GM18873 (cell line): Measurements from ENCODE around the gene CD27.
"Not testable (repeated sequence)": the region's sequence is repeated elsewhere in the genome, so short reads cannot be mapped to it uniquely, and the experiment has no call there.

Experiments
- ATAC-seq: cut with Tn5 transposase; IDR thresholded peaks from one replicate; pipeline ENCODE4 v1.9.1; 2021; ENCODE audit warnings: mild to moderate bottlenecking, moderate library complexity, moderate number of reproducible peaks; ENCODE audit not compliant: unreplicated experiment, low FRiP score

CD27 gene

GRCh38 chr12:6444704-6445688 lies at the start of gene CD27:
TSS of gene CD27 (plus strand) at chr12:6444955. CDS start at chr12:6445096, 141 bp downstream.
- ATAC-seq = no peak

DNA sequence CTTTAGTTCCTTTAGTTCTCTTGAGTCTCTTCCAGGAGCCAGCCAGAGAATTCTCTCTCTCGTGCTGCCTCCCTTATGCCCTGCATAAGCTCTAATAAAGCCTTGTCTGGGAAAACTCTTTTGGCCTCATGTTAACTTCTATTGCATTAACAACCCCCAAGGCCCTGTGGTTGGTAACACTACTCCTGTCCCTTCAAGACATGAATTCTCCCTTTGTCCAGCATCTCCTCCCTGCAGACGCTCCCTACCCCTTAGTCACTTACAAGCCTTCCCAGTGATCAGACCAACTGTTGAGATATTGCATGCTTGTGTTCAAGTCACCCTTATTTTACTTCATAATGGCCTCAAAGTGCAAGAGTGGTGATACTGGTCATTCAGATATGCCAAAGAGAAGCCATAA lies 48.7 kb upstream of the CD27 start:
- ATAC-seq = no peak

- no peak for ATAC-seq
These were observed 44.7 kb upstream of the CD27 start for GRCh38 chr12:6399884-6400644.

GRCh38 chr12:6404390-6404789 lies 40.4 kb upstream of the CD27 start:
- no peak for ATAC-seq

DNA sequence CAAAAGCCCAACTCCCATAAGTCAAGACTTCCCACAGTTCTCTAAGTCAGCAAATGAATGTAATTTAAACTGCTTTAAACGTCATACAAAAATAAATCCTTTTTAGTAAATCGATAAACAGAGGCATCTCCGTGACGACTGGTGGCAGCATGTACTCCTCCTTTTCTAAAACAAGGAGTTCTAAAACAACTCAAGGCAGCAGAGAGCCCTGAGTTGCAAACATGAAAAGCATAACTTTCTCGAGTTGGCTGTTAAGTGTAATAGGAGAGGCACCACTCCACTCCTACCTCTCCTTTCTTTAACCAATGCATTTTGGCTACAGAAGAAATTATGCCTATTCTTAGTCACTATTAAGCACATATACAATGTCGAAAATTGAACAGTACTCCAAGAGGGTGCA lies 38.8 kb upstream of the CD27 start:
- ATAC-seq = no peak

- no peak for ATAC-seq
These were observed 37.4 kb upstream of the CD27 start for GRCh38 chr12:6407236-6407954.

DNA sequence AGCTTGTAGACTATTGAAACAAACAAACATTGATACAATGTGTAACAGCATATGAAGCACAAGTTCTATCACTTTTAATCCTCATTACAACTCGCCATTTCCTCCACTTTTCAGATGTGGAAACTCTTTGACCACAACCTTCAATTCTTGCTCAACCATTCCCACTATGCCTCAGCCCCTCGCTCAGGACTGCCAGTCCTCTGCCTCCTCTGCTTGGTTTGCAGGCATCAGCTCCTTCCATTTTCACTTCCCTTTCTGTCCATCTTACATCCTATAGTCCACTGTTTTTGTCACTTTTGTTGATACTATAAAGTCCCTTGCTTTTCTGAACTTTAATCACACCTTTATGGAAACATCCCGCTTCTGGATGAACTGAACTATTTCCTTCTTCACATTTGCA lies 28.2 kb upstream of the CD27 start:
- no peak for ATAC-seq

DNA sequence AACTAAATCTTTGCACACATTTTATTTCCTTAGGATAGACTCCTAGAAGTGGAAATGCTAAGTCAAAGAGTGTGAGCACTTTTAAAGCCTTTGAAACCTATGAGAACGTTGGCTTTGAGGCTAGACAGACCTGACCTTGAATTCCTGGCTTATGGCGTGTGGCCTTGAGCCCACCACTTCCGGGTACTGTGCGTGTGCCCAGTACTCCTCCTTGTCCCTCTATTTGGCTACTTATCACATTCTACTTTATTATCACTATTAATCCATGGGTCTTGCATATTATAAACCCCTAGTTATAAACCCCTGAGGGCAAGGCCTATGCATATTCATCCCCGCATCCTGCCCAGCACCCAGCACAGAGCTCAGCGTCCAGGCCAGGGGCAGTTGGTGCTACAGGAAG lies 26.0 kb upstream of the CD27 start:
- ATAC-seq = no peak

DNA sequence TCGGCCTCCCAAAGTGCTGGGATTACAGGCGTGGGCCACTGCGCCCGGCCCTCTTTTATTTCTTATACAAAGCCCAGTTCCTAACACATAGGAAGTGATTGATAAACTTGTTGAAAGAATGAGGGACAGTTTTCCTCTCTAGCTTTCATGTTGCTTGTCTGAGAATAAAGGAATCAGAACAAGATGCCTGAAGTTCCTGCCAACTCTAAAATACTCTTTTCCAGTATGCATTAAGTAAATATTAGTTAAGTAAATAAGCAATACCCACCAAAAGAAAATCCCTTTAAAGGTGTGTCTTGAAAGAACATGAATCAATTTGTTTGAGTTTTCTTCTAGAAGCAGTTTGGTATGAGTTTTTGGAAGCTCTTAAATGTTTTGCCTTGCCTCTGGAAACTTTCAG lies 24.4 kb upstream of the CD27 start:
- no peak for ATAC-seq

- ATAC-seq = no peak
These were observed 21.3 kb upstream of the CD27 start for GRCh38 chr12:6423267-6424007.

GRCh38 chr12:6424008-6424347 lies 20.8 kb upstream of the CD27 start:
- no peak for ATAC-seq

GRCh38 chr12:6424866-6425265 lies 19.9 kb upstream of the CD27 start:
- no peak for ATAC-seq

DNA sequence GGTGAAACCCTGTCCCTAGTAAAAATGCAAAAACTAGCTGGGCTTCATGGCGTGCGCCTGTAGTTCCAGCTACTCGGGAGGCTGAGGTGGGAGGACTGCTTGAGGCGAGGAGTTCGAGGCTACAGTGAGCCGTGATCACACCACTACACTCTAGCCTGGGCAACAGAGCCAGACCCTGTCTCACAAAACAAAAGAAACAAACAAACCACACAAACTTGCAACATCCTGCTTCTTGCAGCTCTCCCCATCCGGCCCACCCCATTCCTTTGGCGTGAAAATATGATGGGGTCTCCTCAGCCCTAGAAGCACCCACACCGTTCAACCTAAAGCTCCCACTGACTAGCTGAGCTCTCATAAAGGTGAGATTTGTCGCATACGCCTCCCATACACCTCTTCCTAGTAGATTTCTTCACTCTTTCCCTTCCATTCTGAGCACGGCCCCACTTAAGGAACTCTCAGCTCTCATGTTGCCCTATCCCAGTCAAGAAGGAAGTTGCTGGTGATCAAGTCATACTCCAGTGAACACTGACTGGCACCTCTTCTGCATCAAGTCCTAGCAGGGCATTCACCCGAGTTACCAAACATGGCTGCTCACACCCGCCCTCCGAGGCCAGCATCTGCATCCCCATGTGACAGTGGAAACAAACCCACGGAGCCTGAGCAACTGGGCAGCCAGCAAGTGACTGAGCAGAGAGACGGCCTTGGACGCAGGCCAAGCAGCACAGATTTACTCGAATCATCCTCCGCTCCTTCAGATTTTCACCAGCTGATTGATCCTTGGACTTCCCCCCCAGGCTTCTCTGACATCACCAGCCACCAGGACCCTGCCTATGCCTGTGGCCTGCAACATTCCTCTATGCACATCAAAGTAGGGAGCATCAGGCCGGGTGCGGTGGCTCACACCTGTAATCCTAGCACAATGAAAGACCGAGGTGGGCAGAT lies 18.9 kb upstream of the CD27 start:
- ATAC-seq = no peak

- ATAC-seq = peak; percentile 53
These were observed 17.7 kb upstream of the CD27 start for GRCh38 chr12:6426882-6427671.

DNA sequence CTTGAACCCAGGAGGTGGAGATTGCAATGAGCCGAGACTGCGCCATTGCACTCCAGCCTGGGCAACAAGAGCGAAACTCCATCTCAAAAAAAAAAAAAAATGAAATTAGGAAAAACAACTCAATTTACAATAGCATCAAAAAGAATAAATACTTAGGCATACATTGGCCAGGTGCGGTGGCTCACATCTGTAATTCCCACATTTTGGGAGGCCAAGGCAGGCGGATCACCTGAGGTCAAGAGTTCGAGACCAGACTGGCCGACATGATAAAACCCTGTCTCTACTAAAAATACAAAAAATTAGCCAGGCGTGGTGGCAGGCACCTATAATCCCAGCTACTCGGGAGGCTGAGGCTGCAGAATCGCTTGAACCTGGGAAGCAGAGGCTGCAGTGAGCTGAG lies 17.0 kb upstream of the CD27 start:
- not testable (repeated sequence) for ATAC-seq

DNA sequence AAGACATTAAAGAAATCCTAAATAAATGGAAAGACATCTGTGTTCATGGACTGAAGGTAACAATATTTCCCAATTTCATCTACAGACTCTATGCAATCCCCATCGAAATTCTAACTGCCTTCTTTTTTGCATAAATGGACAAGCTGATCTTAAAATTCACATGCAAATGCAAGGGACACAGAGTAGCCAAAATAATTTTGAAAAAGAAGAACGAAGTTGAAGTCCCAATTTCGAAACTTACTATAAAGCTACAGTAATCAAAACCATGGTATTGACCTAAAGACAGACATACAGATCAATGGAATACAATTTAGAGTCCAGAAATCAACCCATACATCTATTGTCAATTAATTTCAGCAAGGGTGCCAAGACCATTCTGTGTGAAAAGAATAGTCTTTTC lies 16.4 kb upstream of the CD27 start:
- ATAC-seq = no peak

DNA sequence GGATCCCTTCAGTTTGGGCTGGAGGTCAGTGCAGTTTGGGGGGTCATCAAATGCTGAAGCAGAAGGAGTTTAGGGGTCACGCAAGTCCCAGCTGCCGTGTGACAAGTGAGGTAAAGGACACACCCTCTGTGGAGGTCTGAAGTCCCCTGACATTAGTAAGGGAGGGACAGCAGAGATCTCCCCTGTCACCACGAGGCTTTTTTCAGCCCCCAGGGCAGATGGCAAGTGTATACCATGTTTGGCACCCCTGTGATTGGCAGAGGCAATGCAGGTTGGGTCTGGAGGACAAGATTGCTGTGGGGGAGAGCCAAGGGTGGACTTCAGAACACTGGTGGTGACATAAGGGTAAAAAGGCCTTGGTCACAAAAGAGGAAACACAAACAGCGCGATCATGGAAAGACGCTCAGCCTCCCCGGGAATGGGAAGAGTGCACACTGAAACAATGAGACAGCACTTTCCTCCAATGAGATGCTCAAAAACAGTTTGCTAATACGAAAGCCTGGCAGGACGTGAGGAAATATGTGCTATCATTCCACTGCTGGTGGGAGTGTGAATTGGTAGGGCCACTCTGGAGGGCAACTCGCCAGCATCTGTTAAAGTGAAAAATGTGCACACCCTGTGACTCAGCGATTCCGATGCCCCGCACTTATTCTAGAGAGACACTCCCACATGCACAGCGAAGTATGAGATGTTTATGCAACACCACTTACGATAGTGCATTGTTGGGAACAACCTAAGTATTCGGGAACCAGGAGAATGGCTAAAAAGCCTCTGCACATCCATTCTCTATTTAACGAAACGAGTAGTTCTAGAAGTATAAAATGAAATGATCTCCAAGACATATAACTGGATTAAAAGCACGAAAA lies 14.4 kb upstream of the CD27 start:
- ATAC-seq = no peak

DNA sequence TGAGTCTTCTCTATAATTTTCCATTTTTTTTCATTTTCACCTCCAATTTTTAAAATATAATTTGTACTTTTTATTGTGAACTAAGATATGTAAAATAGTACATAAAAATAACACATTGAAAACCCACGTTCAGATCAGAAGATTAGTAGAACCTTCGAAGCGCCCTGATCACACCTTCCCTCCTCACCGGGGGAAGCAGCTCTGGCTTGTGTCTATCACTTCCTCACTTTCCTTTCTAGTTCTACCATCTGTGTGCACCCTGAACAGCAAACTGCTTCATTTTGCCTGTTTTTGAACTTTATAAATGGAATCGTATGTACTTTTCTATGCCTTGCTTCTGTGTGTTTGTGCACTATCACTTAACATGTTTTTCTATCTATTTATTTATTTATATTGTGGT lies 11.8 kb upstream of the CD27 start:
- ATAC-seq = no peak
